GM18870 (cell line): Measurements from ENCODE around the gene CCDC138.

Source experiments
- ATAC-seq: cut with Tn5 transposase; IDR thresholded peaks from one replicate; pipeline ENCODE4 v1.9.1; 2021; ENCODE audit warnings: moderate library complexity; ENCODE audit not compliant: unreplicated experiment

The CCDC138 gene

GRCh38 chr2:108825736-108826135 lies 39.2 kb downstream of the CCDC138 start:
- ATAC-seq = no peak

GRCh38 chr2:108829578-108830310 lies 43.2 kb downstream of the CCDC138 start:
- no peak for ATAC-seq

- no peak for ATAC-seq
Observed at GRCh38 chr2:108833219-108833618, 46.6 kb downstream of the CCDC138 start.

GRCh38 chr2:108834620-108835019 lies 48.0 kb downstream of the CCDC138 start:
- ATAC-seq = no peak

- ATAC-seq = no peak
Observed at GRCh38 chr2:108835040-108835439, 48.5 kb downstream of the CCDC138 start.

GRCh38 chr2:108837198-108837597 lies 50.6 kb downstream of the CCDC138 start:
- ATAC-seq = no peak

- no peak for ATAC-seq
Observed at GRCh38 chr2:108841506-108841905, 54.9 kb downstream of the CCDC138 start.

GRCh38 chr2:108845923-108846322 lies 59.4 kb downstream of the CCDC138 start:
- ATAC-seq = no peak

- no peak for ATAC-seq
Observed at GRCh38 chr2:108847000-108847399, 60.4 kb downstream of the CCDC138 start.

- no peak for ATAC-seq
Observed at GRCh38 chr2:108852375-108852774, 65.8 kb downstream of the CCDC138 start.

- no peak for ATAC-seq
Observed at GRCh38 chr2:108853421-108853820, 66.8 kb downstream of the CCDC138 start.

- ATAC-seq = no peak
Observed at GRCh38 chr2:108854484-108854883, 67.9 kb downstream of the CCDC138 start.

GRCh38 chr2:108855194-108855593 lies 68.6 kb downstream of the CCDC138 start:
- ATAC-seq = no peak

- no peak for ATAC-seq
Observed at GRCh38 chr2:108858894-108859293, 72.3 kb downstream of the CCDC138 start.

GRCh38 chr2:108866041-108866440 lies 79.5 kb downstream of the CCDC138 start:
- ATAC-seq = no peak

- no peak for ATAC-seq
Observed at GRCh38 chr2:108868911-108869310, 82.3 kb downstream of the CCDC138 start.

GRCh38 chr2:108869542-108869941 lies 83.0 kb downstream of the CCDC138 start:
- ATAC-seq = no peak

- no peak for ATAC-seq
Observed at GRCh38 chr2:108870069-108870644, 83.6 kb downstream of the CCDC138 start.

- ATAC-seq = no peak
Observed at GRCh38 chr2:108877506-108877905, 90.9 kb downstream of the CCDC138 start.

GRCh38 chr2:108878276-108878675 lies 91.7 kb downstream of the CCDC138 start:
- no peak for ATAC-seq

GRCh38 chr2:108884619-108885018 lies 98.0 kb downstream of the CCDC138 start:
- no peak for ATAC-seq

GRCh38 chr2:108889907-108890306 lies 103.3 kb downstream of the CCDC138 start:
- ATAC-seq = no peak

GRCh38 chr2:108893277-108893676 lies 106.7 kb downstream of the CCDC138 start:
- ATAC-seq = no peak
